ENCODE measurements around the gene SERP2.

Gene SERP2

GRCh38 chr13:44389060-44389666 lies 15.5 kb downstream of the SERP2 start:
- DNase-seq, result peak; percentile 55

DNA sequence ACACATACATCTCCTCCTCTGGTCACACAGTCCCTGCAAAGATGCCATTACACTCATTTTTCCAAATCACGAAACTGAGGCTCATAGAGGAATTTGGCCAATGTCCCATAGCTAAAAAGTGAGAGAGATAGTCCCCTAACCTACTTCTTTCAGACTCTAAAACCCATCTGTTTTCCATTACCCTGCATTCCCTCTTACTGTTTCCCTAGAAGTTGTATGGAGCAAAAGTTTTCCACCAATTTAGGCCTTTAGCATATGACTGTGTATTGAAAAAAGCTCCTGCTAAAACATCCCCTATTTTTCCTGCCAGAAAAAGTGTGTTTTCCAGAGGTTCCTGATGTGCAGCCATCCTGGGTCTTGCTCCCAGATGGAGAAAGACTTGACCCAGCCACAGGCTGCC lies 16.3 kb downstream of the SERP2 start:
- DNase-seq, result no peak

DNA sequence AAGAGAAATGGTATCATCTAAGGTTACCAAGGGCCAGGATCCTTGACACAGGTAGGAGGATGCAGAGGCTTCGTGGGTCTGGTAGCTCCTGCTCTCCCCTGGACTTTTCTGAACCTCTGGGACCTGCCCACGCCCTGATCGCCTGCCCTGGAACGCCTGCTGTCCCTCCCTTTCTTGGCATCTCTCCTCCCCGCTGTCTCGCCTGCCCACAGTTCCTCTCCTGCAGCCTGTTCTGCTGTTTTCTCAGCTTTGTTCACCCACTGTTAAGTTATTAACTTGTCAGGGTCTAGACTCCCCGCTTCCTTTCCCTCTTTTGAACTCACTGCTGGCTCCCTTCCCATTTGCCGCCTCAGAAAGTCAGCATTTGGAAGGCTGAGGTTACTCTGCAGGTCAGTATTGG lies 19.8 kb downstream of the SERP2 start:
- peak; percentile 75 for DNase-seq

GRCh38 chr13:44394658-44395057 lies 21.0 kb downstream of the SERP2 start:
- DNase-seq, result peak; percentile 52

DNA sequence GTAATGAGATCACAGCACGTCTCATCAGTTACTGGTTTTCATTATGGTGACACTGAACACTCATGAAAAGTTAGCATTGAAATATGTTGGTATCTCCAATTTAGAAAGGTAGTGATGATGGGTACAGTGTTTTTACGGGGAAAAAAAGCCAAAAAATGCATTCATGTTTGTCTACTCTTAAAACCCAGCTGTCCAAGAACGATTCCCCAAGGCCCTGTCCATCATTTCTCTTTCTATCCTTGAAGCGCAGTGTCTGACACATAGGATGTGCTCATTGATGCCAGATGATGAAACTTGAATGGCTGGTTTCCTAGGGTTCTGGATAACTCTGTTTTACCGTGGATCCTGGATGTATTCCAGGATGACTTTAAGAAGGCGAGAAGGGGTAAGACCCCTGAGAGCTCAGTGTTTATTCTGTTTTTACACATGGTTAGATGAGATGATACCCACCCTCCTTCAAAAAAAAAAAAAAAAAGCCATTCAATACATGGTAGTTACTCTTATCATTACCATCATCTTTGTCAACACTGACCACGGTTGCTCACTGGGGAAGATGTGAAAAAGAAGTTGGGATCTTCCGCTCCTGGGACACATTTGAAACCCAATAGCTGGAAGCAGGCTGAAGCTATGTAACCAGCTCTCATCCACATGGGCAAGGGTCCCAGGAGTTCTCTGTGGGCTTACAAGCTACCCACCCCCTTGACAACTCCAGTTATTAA lies 22.5 kb downstream of the SERP2 start:
- no peak for DNase-seq

DNA sequence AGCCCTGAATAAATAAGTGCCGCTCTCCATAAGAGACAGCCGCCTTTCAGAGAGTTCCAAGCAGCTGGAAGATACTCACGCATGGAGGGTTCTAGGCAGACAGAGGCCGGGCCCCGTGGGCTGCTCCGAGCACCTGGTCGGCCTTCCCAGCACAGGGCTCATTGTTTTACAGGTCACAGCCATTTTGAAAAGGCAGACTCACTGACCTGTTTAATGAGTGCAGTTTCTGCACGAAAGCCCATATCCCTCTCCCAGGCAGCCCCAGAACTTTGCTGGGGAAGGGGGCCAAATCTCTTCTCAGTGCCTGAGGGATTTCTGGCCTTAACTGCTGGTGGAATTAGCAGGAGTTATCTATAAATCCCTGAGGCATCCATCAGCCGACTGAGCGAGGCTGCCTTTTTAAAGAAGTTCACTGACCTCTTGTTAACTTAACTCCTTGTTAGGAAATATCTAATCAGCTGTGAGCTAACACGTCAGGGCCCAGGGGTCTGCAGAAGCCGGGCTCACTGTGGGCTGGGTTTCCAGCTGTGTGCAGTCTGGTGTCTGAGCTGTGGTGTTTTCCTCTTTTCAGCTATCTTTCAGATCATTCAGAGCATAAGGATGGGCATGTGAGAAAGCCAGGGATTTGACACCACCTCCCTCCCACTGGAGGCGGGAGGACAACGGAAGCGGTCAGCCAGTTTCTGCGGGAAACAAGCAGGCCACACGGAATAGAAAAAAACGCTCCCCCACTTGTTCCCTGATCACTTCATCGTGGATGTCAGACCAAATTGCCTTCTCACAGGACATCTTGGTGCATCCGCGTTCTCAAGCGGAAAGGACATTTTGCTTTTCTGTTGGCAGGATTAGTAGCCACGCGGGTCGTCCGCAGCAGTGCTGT lies 23.3 kb downstream of the SERP2 start:
- peak; percentile 46 for DNase-seq

DNA sequence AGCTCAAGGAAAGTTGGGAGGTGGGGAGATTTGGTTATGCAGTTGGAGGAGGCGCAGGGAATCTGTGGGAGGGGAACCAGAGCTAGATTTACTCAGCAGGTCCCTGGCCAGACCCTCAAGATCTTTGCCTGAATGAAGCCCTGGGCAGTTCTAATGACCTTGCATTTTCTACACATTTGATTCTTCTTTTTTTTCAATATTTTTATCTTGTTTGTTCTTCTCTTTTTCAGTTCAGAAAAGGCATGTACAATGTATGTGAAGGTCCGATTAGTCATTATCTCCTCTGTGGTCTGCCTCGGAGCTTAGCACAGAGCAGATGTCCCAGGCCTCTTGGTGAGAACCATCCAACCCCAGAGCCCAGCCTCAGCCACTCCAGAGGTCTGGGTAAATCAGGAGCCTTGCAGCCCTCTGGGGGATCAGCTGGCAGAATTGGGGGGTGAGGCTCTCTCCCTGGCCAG lies 24.2 kb downstream of the SERP2 start:
- DNase-seq, result peak; percentile 99

DNA sequence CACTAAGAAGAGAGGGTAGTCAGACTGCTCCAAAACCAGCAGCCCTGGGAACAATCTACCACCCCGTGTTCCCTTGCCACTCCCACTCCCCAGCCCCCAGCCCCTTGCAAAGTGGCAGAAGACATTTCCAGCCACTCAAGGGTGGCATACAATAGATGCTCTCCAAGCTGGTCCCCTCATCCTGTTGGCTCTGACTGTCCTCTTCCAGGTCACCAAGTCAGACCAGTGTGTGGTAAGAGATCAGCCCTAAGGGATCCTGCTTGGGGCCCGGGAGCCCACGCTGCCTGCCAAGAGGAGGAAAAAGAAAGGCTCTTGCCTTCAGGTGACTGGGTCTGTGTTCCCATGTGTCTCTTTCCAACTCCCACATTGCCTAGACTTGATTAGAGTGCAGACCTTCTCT lies 25.0 kb downstream of the SERP2 start:
- DNase-seq, result no peak

DNA sequence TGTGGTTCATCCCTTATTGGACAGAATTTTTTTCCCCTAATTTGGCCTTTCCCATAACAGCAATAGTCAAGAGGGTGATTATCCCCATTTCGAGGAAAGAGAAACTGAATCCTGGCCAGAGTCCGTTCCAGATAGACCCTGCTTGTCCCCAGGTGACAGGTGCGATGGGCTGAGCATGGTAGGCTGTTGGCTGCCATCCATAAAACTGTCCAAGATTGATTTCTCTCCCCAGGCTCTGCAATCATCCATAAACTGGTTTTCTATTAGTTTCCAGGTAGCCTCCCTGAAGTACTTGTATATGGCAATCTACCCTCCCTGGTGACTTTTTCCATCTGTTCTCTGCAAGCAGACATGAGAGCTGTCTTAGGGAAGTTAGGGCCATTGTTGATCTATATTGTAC lies 25.4 kb downstream of the SERP2 start:
- no peak for DNase-seq

DNA sequence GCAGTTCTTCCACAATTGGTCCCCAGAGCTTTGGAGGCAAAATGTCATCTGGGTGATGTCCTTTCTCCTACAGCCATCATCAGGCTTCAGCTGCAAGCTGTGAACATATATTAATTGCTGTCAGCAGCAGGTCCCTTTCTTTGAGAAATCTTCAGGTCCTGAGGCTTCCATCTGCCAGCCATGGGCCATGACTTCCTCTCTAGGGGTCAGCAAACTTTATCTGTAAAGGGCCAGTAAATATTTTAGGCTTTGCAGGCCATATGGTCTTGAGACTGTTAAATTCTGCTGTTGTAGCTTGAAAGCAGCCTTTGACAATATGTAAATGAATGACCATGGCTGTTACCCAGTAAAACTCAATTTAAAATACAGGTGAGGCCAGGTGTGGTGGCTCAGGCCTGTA lies 27.1 kb downstream of the SERP2 start:
- no peak for DNase-seq

DNA sequence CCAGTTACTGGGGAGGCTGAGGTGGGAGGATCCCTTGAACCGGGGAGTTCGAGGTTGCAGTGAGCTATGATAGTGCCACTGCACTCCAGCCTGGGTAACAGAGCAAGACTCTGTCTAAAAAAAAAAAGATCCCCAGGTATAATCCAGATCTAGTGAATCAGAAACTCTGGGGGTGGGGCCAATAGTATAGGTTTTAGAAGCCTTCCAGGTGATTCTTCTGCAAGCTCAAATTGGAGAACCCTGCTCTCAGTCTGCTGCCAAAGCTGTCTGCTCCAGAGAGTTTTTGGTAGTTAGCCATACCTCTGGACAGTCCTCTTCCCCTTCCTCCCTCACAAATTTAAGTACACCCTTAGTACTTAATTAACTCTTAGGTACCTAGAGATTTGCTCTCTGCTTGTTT lies 28.0 kb downstream of the SERP2 start:
- DNase-seq, result no peak

- no peak for DNase-seq
Measured at GRCh38 chr13:44402899-44403445, 29.3 kb downstream of the SERP2 start.

DNA sequence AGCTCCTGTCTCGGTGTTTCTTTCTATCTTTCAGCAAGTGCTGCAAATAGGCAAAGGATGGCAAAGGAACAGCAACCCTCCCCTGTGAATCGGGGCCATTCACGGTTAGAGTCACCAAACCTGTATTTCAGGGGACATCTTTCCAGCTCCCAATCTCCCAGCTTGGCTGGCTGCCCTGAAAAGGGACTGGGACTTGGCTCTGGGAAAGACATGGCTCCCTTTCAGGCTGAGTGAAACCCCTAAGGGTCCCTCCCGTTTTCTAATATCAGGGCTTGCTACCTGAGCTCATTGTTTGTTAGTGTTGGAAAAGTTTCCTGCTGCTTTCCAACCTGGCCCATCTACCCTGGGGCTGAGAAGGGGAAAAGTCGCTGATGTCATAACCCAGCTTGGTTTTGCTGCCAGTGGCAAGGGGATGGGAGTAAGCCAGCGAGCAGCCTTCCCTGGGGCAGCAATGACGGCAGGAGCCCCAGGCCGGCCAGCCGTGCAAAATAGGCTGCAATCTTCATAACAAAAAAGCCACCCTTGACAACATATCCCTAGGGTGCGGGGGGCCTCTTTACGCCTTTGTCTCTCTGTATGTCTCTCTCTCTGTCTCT lies 29.9 kb downstream of the SERP2 start:
- no peak for DNase-seq

DNA sequence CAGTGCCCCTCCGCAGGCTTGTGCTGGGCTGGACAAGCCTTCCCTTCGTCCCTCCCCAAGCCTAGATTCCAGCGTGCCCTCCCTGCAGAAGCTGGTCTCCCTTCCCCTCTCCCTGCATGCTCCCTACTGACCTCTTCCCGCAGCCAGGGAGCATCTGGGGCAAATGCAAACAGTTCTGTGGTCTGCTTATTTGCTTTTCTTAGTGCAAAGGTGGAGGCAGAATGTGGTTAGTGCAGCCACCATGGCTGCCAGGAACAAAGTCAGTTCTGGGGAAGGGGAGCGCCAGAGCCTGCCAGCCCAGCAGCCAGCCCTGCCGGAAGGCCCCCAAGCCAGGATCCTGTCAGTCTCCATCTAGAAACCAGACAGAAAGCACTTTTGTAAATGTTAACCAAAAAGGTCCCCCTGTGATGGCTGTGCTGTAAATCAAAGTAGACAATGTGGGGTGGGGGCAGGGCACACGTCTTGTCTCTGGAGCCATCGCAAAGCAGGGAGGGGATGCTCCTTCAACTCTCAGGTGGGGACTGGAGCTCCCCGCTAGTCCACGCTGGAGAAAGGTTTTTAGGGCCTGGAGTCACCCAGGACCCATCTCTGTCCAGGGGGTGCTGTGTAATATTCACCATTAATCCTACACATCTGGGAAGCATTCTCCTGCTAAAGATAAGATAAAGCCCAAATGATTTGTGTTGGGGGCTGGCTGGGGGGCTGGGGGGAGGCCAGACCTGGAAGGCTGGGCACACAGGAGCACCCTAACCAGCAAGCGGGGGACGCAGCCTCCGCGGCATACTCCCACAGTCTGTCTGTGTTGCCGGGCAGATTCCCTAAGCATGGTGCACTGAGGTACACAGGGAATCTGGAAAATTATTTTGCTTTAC lies 30.9 kb downstream of the SERP2 start:
- DNase-seq, result no peak

GRCh38 chr13:44406617-44407016 lies 33.0 kb downstream of the SERP2 start:
- no peak for DNase-seq

DNA sequence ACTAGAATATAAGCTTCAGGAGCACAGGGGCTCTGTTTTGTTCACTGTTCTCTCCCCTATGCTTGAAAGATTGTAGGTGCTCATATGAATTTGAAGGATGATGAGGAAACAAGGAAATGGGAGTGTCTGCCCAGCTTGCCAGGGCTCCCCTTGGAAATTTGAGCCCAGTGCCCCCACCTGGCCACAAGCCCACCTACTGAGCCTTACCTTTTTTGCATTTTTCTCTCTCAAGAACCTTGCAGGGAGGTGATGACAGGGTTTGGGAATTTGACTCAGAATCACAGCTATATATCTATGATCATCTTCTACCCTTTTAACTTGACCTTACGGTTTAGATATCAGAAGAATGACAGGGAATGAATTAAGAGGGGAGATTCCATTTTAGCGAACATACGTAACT lies 33.8 kb downstream of the SERP2 start:
- DNase-seq, result no peak

DNA sequence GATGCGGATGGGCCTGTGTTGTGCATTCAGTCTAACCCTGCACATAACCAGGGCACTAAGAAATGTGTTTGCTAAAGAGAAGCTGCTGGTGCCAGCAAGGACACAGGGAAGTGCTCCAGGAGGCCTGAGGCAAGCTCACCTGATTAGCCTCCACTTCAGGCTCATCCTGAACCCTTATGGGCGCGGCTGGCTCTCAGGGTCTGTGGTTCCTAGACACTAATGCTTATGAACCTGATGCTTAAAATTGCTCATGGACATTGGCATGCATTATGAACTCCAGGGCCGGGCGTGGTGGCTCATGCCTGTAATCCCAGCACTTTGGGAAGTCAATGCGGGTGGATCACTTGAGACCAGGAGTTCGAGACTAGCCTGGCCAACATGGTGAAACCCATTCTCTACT lies 34.3 kb downstream of the SERP2 start:
- DNase-seq, result no peak

GRCh38 chr13:44409595-44409994 lies 36.0 kb downstream of the SERP2 start:
- DNase-seq, result no peak

DNA sequence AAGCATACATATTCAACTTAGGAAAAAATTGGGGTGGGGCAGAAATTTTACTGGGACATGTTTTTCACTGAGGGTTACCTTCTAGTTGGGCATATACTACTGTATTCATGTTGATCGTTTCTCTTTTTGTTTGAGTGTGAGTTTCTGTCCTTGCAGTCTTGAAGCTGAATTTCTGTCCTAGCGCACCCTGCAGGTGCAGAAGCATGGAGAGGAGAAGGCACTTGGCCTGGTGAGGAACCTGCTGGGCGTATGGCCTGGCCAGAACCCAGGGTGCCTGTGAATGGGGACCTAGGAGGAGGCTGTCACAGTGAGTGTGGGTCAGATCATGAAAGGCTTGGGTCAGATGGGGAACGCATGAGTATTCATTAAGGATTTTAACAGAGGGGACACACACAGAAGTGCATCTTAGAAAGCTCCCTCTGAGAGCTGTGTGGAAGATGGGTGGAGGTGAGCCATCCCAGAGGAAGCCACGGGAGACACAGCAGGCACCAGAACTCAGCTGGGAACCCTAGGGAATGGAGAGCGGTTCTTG lies 36.8 kb downstream of the SERP2 start:
- DNase-seq, result no peak

GRCh38 chr13:44411841-44412240 lies 38.2 kb downstream of the SERP2 start:
- DNase-seq, result no peak

- DNase-seq, result no peak
Measured at GRCh38 chr13:44412346-44412935, 38.8 kb downstream of the SERP2 start.

Measured in hematopoietic multipotent progenitor cell treated with erythropoietin and hydrocortisone succinate and interleukin-3 and kit ligand, for 6 days (in vitro differentiated cells).